ENCODE results near the gene EOMES.
A peak's percentile ranks its signal among the peaks of the same experiment; 100 is the strongest.

Gene EOMES

DNA sequence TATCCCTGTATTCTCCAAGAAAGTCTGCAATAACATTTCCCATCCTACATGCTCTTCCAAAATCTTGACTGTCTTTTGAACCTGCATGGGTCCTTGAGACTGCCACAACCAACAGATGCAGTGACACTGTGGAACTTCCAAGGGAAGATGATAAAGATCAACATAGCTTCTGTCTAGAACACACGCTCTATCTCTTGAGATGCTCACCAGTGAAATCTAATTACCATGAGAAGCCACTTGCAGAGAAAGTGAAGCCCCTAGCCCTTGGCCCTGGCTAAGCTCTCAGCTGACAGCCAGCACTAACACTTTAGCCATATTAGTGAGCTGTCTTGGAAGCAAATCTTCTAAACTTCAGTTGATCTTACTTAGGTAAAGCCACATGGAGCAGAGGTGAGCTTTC lies 36.6 kb downstream of the EOMES start:
- Histone ChIP-seq H3K27ac (no peak overlapping the region), H3K4me1 (peaks cover 0 to 10% (median 5%) of the 10 kb centered on the region in 4 donors), H3K4me3 (no peak overlapping the region), H3K36me3 (no peaks in the 10 kb centered on the region), H3K27me3 (no peaks in the 10 kb centered on the region), H3K9me3 (no peaks in the 10 kb centered on the region)
- intact Hi-C loops (cut with DNase I; ENCODE audit: low total_unique reads) = no loop called here
- DNase-seq = no peak
- TF ChIP-seq, protein P1, sequence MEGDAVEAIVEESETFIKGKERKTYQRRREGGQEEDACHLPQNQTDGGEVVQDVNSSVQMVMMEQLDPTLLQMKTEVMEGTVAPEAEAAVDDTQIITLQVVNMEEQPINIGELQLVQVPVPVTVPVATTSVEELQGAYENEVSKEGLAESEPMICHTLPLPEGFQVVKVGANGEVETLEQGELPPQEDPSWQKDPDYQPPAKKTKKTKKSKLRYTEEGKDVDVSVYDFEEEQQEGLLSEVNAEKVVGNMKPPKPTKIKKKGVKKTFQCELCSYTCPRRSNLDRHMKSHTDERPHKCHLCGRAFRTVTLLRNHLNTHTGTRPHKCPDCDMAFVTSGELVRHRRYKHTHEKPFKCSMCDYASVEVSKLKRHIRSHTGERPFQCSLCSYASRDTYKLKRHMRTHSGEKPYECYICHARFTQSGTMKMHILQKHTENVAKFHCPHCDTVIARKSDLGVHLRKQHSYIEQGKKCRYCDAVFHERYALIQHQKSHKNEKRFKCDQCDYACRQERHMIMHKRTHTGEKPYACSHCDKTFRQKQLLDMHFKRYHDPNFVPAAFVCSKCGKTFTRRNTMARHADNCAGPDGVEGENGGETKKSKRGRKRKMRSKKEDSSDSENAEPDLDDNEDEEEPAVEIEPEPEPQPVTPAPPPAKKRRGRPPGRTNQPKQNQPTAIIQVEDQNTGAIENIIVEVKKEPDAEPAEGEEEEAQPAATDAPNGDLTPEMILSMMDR (IDR thresholded peaks at IDR 0.05) = no peak

DNA sequence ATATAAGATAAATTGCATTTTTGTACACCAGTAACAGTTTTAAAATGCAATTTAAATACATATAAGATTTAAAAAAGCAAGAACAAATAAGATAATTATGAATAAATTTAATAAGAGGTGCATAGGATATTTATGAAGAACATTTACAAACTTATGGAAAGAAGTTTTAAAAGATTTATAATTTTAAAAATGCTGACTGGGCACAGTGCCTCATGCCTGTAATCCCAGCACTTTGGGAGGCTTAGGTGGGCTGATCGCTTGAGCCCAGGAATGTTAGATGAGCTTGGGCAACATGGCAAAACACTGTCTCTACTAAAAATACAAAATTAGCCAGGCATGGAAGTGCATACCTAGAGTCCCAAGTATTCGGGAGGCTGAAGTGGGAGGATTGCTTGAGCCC lies 37.8 kb downstream of the EOMES start:
- intact Hi-C loops (cut with DNase I; ENCODE audit: low total_unique reads) = loop anchor here (5.0 kb wide), 1 partner anchor 372 kb away; no protein-coding TSS in a partner anchor
- Histone ChIP-seq H3K27me3 (no peaks in the 10 kb centered on the region), H3K36me3 (no peaks in the 10 kb centered on the region), H3K4me3 (no peak overlapping the region), H3K4me1 (peaks cover 0 to 20% (median 8%) of the 10 kb centered on the region in 4 donors), H3K9me3 (no peaks in the 10 kb centered on the region), H3K27ac (no peak overlapping the region)
- DNase-seq = no peak
- TF ChIP-seq, protein P1 (IDR thresholded peaks at IDR 0.05) = no peak

GRCh38 chr3:27681249-27681748 lies 40.8 kb downstream of the EOMES start:
- DNase-seq = no peak
- Histone ChIP-seq H3K4me1 (peaks cover 0 to 36% (median 20%) of the 10 kb centered on the region in 4 donors), H3K36me3 (no peaks in the 10 kb centered on the region), H3K27me3 (no peaks in the 10 kb centered on the region), H3K27ac (peak overlapping the region; percentile 34 to 54), H3K4me3 (no peak overlapping the region), H3K9me3 (no peaks in the 10 kb centered on the region)
- TF ChIP-seq, protein P1 (IDR thresholded peaks at IDR 0.05) = peak; percentile 40 to 66
- intact Hi-C loops (cut with DNase I; ENCODE audit: low total_unique reads) = loop anchor here (5.0 kb wide), 1 partner anchor 369 kb away; no protein-coding TSS in a partner anchor

- H3K27ac ChIP-seq = peak overlapping the region; percentile 34 to 54
- intact Hi-C loops (cut with DNase I; ENCODE audit: low total_unique reads) = loop anchor here (5.0 kb wide), 1 partner anchor 368 kb away; no protein-coding TSS in a partner anchor
Measured at GRCh38 chr3:27680517-27681246, 41.4 kb downstream of the EOMES start.

GRCh38 chr3:27679691-27680090 lies 42.4 kb downstream of the EOMES start:
- H3K4me1 ChIP-seq = peaks cover 0 to 50% (median 31%) of the 10 kb centered on the region in 4 donors
- H3K4me3 ChIP-seq = no peak overlapping the region
- H3K36me3 ChIP-seq = no peaks in the 10 kb centered on the region
- peak overlapping the region in 1 of 2 donors; percentile 54 for H3K27ac ChIP-seq
- H3K27me3 ChIP-seq = no peaks in the 10 kb centered on the region
- intact Hi-C loops (cut with DNase I; ENCODE audit: low total_unique reads) = loop anchor here (5.0 kb wide), 1 partner anchor 367 kb away; no protein-coding TSS in a partner anchor
- H3K9me3 ChIP-seq = no peaks in the 10 kb centered on the region
- no peak for DNase-seq
- TF ChIP-seq, protein P1 (IDR thresholded peaks at IDR 0.05) = no peak

More at GRCh38 chr3:27680517-27681246, 41.4 kb downstream of the EOMES start:
- peaks cover 0 to 42% (median 26%) of the 10 kb centered on the region in 4 donors for H3K4me1 ChIP-seq
- no peak for DNase-seq
- H3K9me3 ChIP-seq = no peaks in the 10 kb centered on the region
- TF ChIP-seq, protein P1 (IDR thresholded peaks at IDR 0.05) = no peak
- H3K27me3 ChIP-seq = no peaks in the 10 kb centered on the region
- H3K4me3 ChIP-seq = no peak overlapping the region
- no peaks in the 10 kb centered on the region for H3K36me3 ChIP-seq
